WTC11 (cell line): ENCODE results near the gene PSMB11. TPM values are rescaled to one million over a fixed set of nuclear protein-coding genes. Genes with fewer than 3 reads are reported as not detected.

Experiments used
- ATAC-seq: fragments of 200-7000 bp; cut with Tn5 transposase; 2 replicates; pipeline ENCODE4 v1.10.0; 2021; ENCODE audit warnings: mild to moderate bottlenecking, moderate library complexity
- CTCF ChIA-PET: fragments of 300-600 bp; sonication (Branson Sonifier 250); formaldehyde crosslinking; loops from one replicate; lab custom pipeline; 2021; ENCODE audit warnings: antibody characterized with exemption; lab: Charles Lee
- POLR2A ChIA-PET: fragments of 350-600 bp; sonication (Branson Sonifier 250); formaldehyde crosslinking; loops from one replicate; lab custom pipeline; 2021; ENCODE audit warnings: antibody characterized with exemption; lab: Charles Lee
- DNase-seq: peaks from one replicate; pipeline ENCODE4 v3.0.0; 2021; ENCODE audit warnings: low spot score
- H3K27ac Mint-ChIP-seq: 2 replicates; pipeline ENCODE4 v1.8.0; 2021; ENCODE audit warnings: mixed read lengths
- H3K27me3 Mint-ChIP-seq: 2 replicates; pipeline ENCODE4 v1.8.0; 2021; ENCODE audit warnings: low read depth, mild to moderate bottlenecking, moderate library complexity, mixed read lengths
- H3K36me3 Mint-ChIP-seq: 2 replicates; pipeline ENCODE4 v1.8.0; 2021; ENCODE audit warnings: mixed read lengths
- H3K4me1 Mint-ChIP-seq: 2 replicates; pipeline ENCODE4 v1.8.0; 2022; ENCODE audit warnings: mixed read lengths
- H3K4me3 Mint-ChIP-seq: 2 replicates; pipeline ENCODE4 v1.8.0; 2021; ENCODE audit warnings: mild to moderate bottlenecking, moderate library complexity, mixed read lengths
- H3K9me3 Mint-ChIP-seq: 2 replicates; pipeline ENCODE4 v1.8.0; 2021; ENCODE audit warnings: mixed read lengths
- CBFB ChIP-seq: sonication (generic); formaldehyde crosslinking; IDR thresholded peaks from 2 replicates; pipeline ENCODE4 v1.8.1; 2022; ENCODE audit warnings: mild to moderate bottlenecking, low read depth, missing genetic modification reagents
- ELF4 ChIP-seq: sonication (generic); formaldehyde crosslinking; IDR thresholded peaks from 2 replicates; pipeline ENCODE4 v1.8.1; 2022; ENCODE audit warnings: low read depth, mild to moderate bottlenecking, moderate library complexity, missing genetic modification reagents
- FOXK1 ChIP-seq: sonication (generic); formaldehyde crosslinking; IDR thresholded peaks from 2 replicates; pipeline ENCODE4 v1.8.0; 2022; ENCODE audit warnings: mild to moderate bottlenecking, moderate library complexity, missing genetic modification reagents
- FOXP4 ChIP-seq: sonication (generic); formaldehyde crosslinking; IDR thresholded peaks from 2 replicates; pipeline ENCODE4 v1.8.0; 2022; ENCODE audit warnings: mild to moderate bottlenecking, missing genetic modification reagents
- GABPB1 ChIP-seq: sonication (generic); formaldehyde crosslinking; IDR thresholded peaks from 2 replicates; pipeline ENCODE4 v1.8.1; 2023; ENCODE audit warnings: mild to moderate bottlenecking, missing genetic modification reagents
- HMGA2 ChIP-seq: fragments of 250-450 bp; sonication (Bioruptor Pico); IDR thresholded peaks from 2 replicates; pipeline ENCODE4 v1.4.0; 2021; ENCODE audit warnings: mild to moderate bottlenecking, moderate library complexity
- IRF1 ChIP-seq: sonication (generic); formaldehyde crosslinking; IDR thresholded peaks from 2 replicates; pipeline ENCODE4 v1.8.0; 2023; ENCODE audit warnings: missing genetic modification reagents
- JAZF1 ChIP-seq: fragments of 250-450 bp; sonication (Bioruptor Pico); IDR thresholded peaks from 2 replicates; pipeline ENCODE4 v1.9.0; 2021; ENCODE audit warnings: moderate library complexity, mild to moderate bottlenecking, inconsistent platforms
- JUN ChIP-seq: sonication (generic); formaldehyde crosslinking; IDR thresholded peaks from 2 replicates; pipeline ENCODE4 v1.8.0; 2023; ENCODE audit warnings: mild to moderate bottlenecking, missing genetic modification reagents
- NR3C1 ChIP-seq: sonication (generic); formaldehyde crosslinking; conservative IDR thresholded peaks from 2 replicates; pipeline ENCODE4 v1.8.1; 2023; ENCODE audit warnings: low read depth, mild to moderate bottlenecking, missing genetic modification reagents
- RELA ChIP-seq: sonication (generic); formaldehyde crosslinking; IDR thresholded peaks from 2 replicates; pipeline ENCODE4 v1.8.1; 2022; ENCODE audit warnings: missing genetic modification reagents, mild to moderate bottlenecking, borderline replicate concordance
- RORB ChIP-seq: fragments of 250-450 bp; sonication (Bioruptor Pico); IDR thresholded peaks from 2 replicates; pipeline ENCODE4 v1.9.0; 2021; ENCODE audit warnings: mild to moderate bottlenecking
- SP1 ChIP-seq: sonication (generic); formaldehyde crosslinking; conservative IDR thresholded peaks from 2 replicates; pipeline ENCODE4 v1.8.1; 2022; ENCODE audit warnings: missing genetic modification reagents
- TEAD4 ChIP-seq: sonication (generic); formaldehyde crosslinking; IDR thresholded peaks from 2 replicates; pipeline ENCODE4 v1.8.0; 2022; ENCODE audit warnings: mild to moderate bottlenecking, missing genetic modification reagents
- TP53 ChIP-seq: sonication (generic); formaldehyde crosslinking; IDR thresholded peaks from 2 replicates; pipeline ENCODE4 v1.8.1; 2023; ENCODE audit warnings: mild to moderate bottlenecking, missing genetic modification reagents
- ZNF121 ChIP-seq: sonication (generic); formaldehyde crosslinking; IDR thresholded peaks from 2 replicates; pipeline ENCODE4 v1.8.0; 2023; ENCODE audit warnings: missing genetic modification reagents
- ZNF138 ChIP-seq: sonication (generic); formaldehyde crosslinking; conservative IDR thresholded peaks from 2 replicates; pipeline ENCODE4 v1.8.1; 2022; ENCODE audit warnings: mild to moderate bottlenecking, moderate library complexity, missing genetic modification reagents
- ZNF219 ChIP-seq: sonication (generic); formaldehyde crosslinking; IDR thresholded peaks from 2 replicates; pipeline ENCODE4 v1.8.0; 2023; ENCODE audit warnings: missing genetic modification reagents, mild to moderate bottlenecking, borderline replicate concordance
- ZNF423 ChIP-seq: fragments of 250-450 bp; sonication (Bioruptor Pico); IDR thresholded peaks from 2 replicates; pipeline ENCODE4 v2.1.2; 2022; ENCODE audit warnings: mild to moderate bottlenecking, moderate library complexity
- ZNF512 ChIP-seq: sonication (generic); formaldehyde crosslinking; IDR thresholded peaks from 2 replicates; pipeline ENCODE4 v1.8.1; 2022; ENCODE audit warnings: missing genetic modification reagents, borderline replicate concordance
- total RNA-seq: library from RNA; stranded (reverse); gene quantifications from 3 replicates; pipeline ENCODE4 v1.2.3, GENCODE V29; 2021
- TF ChIP-seq, protein P1 (sequence below): sonication (generic); formaldehyde crosslinking; IDR thresholded peaks from 2 replicates; pipeline ENCODE4 v1.8.0; 2022; ENCODE audit warnings: mild to moderate bottlenecking, missing genetic modification reagents
- TF ChIP-seq, protein P2 (sequence below): sonication (generic); formaldehyde crosslinking; IDR thresholded peaks from 2 replicates; pipeline ENCODE4 v1.8.0; 2022; ENCODE audit warnings: mild to moderate bottlenecking, missing genetic modification reagents
- TF ChIP-seq, protein P3 (sequence below): sonication (generic); formaldehyde crosslinking; conservative IDR thresholded peaks from 2 replicates; pipeline ENCODE4 v1.8.1; 2022; ENCODE audit warnings: mild to moderate bottlenecking, missing genetic modification reagents
- TF ChIP-seq, protein P4 (sequence below): sonication (generic); formaldehyde crosslinking; IDR thresholded peaks from 2 replicates; pipeline ENCODE4 v1.8.1; 2022; ENCODE audit warnings: low read depth, mild to moderate bottlenecking, moderate library complexity, missing genetic modification reagents, borderline replicate concordance

The PSMB11 gene
- total RNA-seq, 1 experiment from 2014 or later = not detected

DNA sequence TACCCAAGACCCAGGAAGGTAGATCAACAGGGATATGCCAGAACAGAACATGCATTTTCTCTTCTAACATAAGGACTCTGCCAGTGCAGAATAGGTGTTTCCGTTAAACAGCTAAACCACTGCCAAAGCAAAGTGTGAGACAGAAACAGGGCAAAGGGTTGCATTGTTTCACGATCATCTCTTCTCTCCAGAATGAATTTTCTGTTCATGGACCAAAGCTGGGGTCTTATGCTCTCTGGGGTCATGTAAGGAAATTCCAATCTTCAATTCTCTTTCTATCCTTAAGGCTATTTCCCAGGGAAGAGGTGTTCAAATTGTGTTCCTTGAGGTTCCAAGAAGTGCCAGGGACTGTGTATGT lies 18.2 kb upstream of the PSMB11 start (continued):
- no peak for TF ChIP-seq IRF1
- TF ChIP-seq ZNF121 = no peak
- TF ChIP-seq NR3C1 (CRISPR knock-in tag) = no peak
- TF ChIP-seq ELF4 = no peak

DNA sequence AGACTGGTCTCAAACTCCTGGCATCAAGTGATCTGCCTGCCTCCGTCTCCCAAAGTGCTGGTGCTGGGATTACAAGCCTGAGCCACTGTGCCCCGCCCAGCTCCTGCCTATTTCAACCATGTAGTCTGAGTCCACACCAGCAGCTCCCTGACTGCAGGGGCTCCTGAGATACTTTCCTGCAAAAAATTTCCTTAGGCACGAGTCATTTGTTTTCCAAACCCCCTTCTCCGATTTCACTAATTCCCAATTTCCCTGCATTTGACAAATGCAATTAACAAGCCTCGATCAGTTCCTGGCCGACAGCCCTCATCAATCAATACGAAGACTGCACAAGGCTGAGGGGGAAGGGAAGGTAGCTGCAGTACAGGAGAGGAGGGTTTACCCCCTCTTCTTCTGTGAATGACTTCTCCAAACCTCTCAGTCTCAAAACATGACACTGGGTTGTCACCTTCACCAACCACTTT lies 17.4 kb upstream of the PSMB11 start:
- H3K4me3 Mint-ChIP-seq = no peak overlapping the region

DNA sequence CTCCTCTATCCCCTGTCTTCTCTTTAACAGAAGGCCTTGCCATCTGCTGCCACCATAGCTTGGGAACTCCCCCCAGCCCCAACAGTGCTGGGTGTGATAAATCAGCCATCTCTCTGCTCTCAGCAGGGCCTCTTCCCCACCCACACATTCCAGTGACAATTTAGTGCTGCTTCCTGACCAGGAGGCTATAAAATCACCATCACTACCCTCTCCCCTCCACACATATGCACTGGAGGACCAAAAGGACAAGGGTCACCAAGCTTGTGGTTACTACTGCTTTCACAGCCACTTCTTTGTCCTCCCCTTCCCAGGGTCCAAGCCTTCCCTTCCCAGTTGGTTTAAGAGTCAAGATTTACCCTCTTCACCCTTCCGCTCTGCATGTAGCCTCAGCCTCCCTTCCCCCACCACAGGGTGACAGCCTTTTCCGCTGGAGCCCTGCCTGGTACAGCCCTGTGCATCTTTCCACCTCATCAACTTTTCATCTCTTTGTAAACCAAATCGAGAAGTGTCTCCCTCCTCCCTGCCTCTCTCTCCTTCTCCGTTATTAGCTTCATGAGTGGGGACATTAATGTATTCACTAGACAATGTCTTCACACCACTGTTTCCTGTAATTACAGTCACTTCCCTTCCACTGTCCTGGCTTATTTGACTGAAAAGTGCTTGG lies 16.7 kb upstream of the PSMB11 start:
- H3K4me3 Mint-ChIP-seq = no peak overlapping the region
- CTCF ChIA-PET = interaction anchor here (0.8 to 3.9 kb wide), 5 partner anchors 17 to 39 kb away, joined by 3 to 24 read pairs (median 9); partner anchors contain the start of gene PSMB11
- peaks cover 19% of the 10 kb centered on the region for H3K4me1 Mint-ChIP-seq
- H3K36me3 Mint-ChIP-seq = peaks cover 37% of the 10 kb centered on the region
- no peaks in the 10 kb centered on the region for H3K27me3 Mint-ChIP-seq
- H3K27ac Mint-ChIP-seq = peak overlapping the region; percentile 78
- TF ChIP-seq JAZF1 (CRISPR knock-in tag) (no peak), CBFB (no peak), TEAD4 (CRISPR knock-in tag) (no peak), ZNF512 (CRISPR knock-in tag) (no peak), ZNF219 (CRISPR knock-in tag) (no peak), TP53 (no peak), FOXP4 (no peak), GABPB1 (CRISPR knock-in tag) (no peak), RELA (CRISPR knock-in tag) (no peak)
- TF ChIP-seq, protein P1, sequence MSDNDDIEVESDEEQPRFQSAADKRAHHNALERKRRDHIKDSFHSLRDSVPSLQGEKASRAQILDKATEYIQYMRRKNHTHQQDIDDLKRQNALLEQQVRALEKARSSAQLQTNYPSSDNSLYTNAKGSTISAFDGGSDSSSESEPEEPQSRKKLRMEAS (CRISPR knock-in tag) = no peak
- TF ChIP-seq, protein P2, sequence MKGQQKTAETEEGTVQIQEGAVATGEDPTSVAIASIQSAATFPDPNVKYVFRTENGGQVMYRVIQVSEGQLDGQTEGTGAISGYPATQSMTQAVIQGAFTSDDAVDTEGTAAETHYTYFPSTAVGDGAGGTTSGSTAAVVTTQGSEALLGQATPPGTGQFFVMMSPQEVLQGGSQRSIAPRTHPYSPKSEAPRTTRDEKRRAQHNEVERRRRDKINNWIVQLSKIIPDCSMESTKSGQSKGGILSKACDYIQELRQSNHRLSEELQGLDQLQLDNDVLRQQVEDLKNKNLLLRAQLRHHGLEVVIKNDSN (CRISPR knock-in tag) = no peak
- TF ChIP-seq, protein P3, sequence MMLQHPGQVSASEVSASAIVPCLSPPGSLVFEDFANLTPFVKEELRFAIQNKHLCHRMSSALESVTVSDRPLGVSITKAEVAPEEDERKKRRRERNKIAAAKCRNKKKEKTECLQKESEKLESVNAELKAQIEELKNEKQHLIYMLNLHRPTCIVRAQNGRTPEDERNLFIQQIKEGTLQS (CRISPR knock-in tag) = no peak
- TF ChIP-seq, protein P4, sequence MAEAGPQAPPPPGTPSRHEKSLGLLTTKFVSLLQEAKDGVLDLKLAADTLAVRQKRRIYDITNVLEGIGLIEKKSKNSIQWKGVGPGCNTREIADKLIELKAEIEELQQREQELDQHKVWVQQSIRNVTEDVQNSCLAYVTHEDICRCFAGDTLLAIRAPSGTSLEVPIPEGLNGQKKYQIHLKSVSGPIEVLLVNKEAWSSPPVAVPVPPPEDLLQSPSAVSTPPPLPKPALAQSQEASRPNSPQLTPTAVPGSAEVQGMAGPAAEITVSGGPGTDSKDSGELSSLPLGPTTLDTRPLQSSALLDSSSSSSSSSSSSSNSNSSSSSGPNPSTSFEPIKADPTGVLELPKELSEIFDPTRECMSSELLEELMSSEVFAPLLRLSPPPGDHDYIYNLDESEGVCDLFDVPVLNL (CRISPR knock-in tag) = no peak
- POLR2A ChIA-PET = no interaction called here
- no peaks in the 10 kb centered on the region for H3K9me3 Mint-ChIP-seq
- DNase-seq (no peak), ATAC-seq (no peak)

More for the DNA sequence above, 17.4 kb upstream of the PSMB11 start:
- H3K4me1 Mint-ChIP-seq = peaks cover 19% of the 10 kb centered on the region
- CTCF ChIA-PET = interaction anchor here (0.7 to 3.9 kb wide), 9 partner anchors 13 to 70 kb away, joined by 3 to 24 read pairs (median 6); partner anchors contain the start of genes ACIN1 and PSMB11
- peaks cover 37% of the 10 kb centered on the region for H3K36me3 Mint-ChIP-seq
- ATAC-seq = no peak
- no peaks in the 10 kb centered on the region for H3K27me3 Mint-ChIP-seq
- TF ChIP-seq JAZF1 (CRISPR knock-in tag) = no peak
- no peak for TF ChIP-seq SP1 (CRISPR knock-in tag)
- no peak for TF ChIP-seq FOXK1 (CRISPR knock-in tag)
- TF ChIP-seq RORB = no peak
- no peak for TF ChIP-seq JUN (CRISPR knock-in tag)
- TF ChIP-seq HMGA2 (CRISPR knock-in tag) = no peak
- TF ChIP-seq ZNF138 (CRISPR knock-in tag) = no peak
- TF ChIP-seq ZNF423 (CRISPR knock-in tag) = no peak
- TF ChIP-seq CBFB = no peak
- TF ChIP-seq, all 79 proteins: peak for 0
- POLR2A ChIA-PET = interaction anchor here (0.7 kb wide), 1 partner anchor 483 kb away, joined by 5 read pairs; no protein-coding TSS in a partner anchor
- no peak for DNase-seq
- Mint-ChIP-seq H3K27ac (peak overlapping the region; percentile 78; the same call in 1 of the 2 replicates), H3K9me3 (no peaks in the 10 kb centered on the region)
